ENCODE results near the gene ASS1.

The ASS1 gene

GRCh38 chr9:130499804-130500263 is 55.1 kb downstream of the ASS1 start:
- TF ChIP-seq TAF1 (IDR thresholded peaks at IDR 0.05; ENCODE audit: low read depth, low read length) (no peak), PAX5 (IDR thresholded peaks at IDR 0.05; ENCODE audit: insufficient read depth, low read length, severe bottlenecking) (no peak), POLR2AphosphoS5 (IDR thresholded peaks at IDR 0.05; ENCODE audit: low read depth, low read length) (no peak), SPI1 (IDR thresholded peaks at IDR 0.05; ENCODE audit: low read depth, low read length) (no peak), POLR2A (IDR thresholded peaks at IDR 0.05; ENCODE audit: low read depth, low read length) (no peak), POU2F2 (IDR thresholded peaks at IDR 0.05; ENCODE audit: low read depth, low read length) (no peak)
- FAIRE-seq (no peak), DNase-seq (ENCODE audit: insufficient read length, low spot score) (no peak)

GRCh38 chr9:130500340-130501180 is 55.8 kb downstream of the ASS1 start:
- FAIRE-seq: no peak
- no peak for DNase-seq (ENCODE audit: insufficient read length, low spot score)
- TF ChIP-seq TAF1 (IDR thresholded peaks at IDR 0.05; ENCODE audit: low read depth, low read length) (no peak), POLR2AphosphoS5 (IDR thresholded peaks at IDR 0.05; ENCODE audit: low read depth, low read length) (no peak), POLR2A (IDR thresholded peaks at IDR 0.05; ENCODE audit: low read depth, low read length) (no peak), POU2F2 (IDR thresholded peaks at IDR 0.05; ENCODE audit: low read depth, low read length) (no peak), PAX5 (IDR thresholded peaks at IDR 0.05; ENCODE audit: insufficient read depth, low read length, severe bottlenecking) (no peak), SPI1 (IDR thresholded peaks at IDR 0.05; ENCODE audit: low read depth, low read length) (no peak)

GRCh38 chr9:130501639-130502038 is 56.9 kb downstream of the ASS1 start:
- TF ChIP-seq TAF1 (IDR thresholded peaks at IDR 0.05; ENCODE audit: low read depth, low read length) (no peak), SPI1 (IDR thresholded peaks at IDR 0.05; ENCODE audit: low read depth, low read length) (no peak), POLR2A (IDR thresholded peaks at IDR 0.05; ENCODE audit: low read depth, low read length) (no peak), PAX5 (IDR thresholded peaks at IDR 0.05; ENCODE audit: insufficient read depth, low read length, severe bottlenecking) (no peak)
- FAIRE-seq (no peak), DNase-seq (ENCODE audit: insufficient read length, low spot score) (no peak)

GRCh38 chr9:130508218-130508617 is 63.5 kb downstream of the ASS1 start:
- DNase-seq (ENCODE audit: insufficient read length, low spot score): no peak
- no peak for FAIRE-seq
- TF ChIP-seq TAF1 (IDR thresholded peaks at IDR 0.05; ENCODE audit: low read depth, low read length) (no peak), PAX5 (IDR thresholded peaks at IDR 0.05; ENCODE audit: insufficient read depth, low read length, severe bottlenecking) (no peak)

GRCh38 chr9:130512199-130512598 is 67.4 kb downstream of the ASS1 start:
- FAIRE-seq (no peak), DNase-seq (ENCODE audit: insufficient read length, low spot score) (no peak)
- no peak for TF ChIP-seq POU2F2 (IDR thresholded peaks at IDR 0.05; ENCODE audit: low read depth, low read length)
- TF ChIP-seq PAX5 (IDR thresholded peaks at IDR 0.05; ENCODE audit: insufficient read depth, low read length, severe bottlenecking): no peak
- no peak for TF ChIP-seq POLR2A (IDR thresholded peaks at IDR 0.05; ENCODE audit: low read depth, low read length)
- TF ChIP-seq SPI1 (IDR thresholded peaks at IDR 0.05; ENCODE audit: low read depth, low read length): no peak
- no peak for TF ChIP-seq TAF1 (IDR thresholded peaks at IDR 0.05; ENCODE audit: low read depth, low read length)
- no peak for TF ChIP-seq POLR2AphosphoS5 (IDR thresholded peaks at IDR 0.05; ENCODE audit: low read depth, low read length)

GRCh38 chr9:130513078-130513477 is 68.3 kb downstream of the ASS1 start:
- DNase-seq (ENCODE audit: insufficient read length, low spot score) (no peak), FAIRE-seq (no peak)
- no peak for TF ChIP-seq POU2F2 (IDR thresholded peaks at IDR 0.05; ENCODE audit: low read depth, low read length)
- TF ChIP-seq TAF1 (IDR thresholded peaks at IDR 0.05; ENCODE audit: low read depth, low read length): no peak
- TF ChIP-seq POLR2A (IDR thresholded peaks at IDR 0.05; ENCODE audit: low read depth, low read length): no peak

- FAIRE-seq (no peak), DNase-seq (ENCODE audit: insufficient read length, low spot score) (no peak)
- TF ChIP-seq SPI1 (IDR thresholded peaks at IDR 0.05; ENCODE audit: low read depth, low read length): no peak
- TF ChIP-seq POLR2A (IDR thresholded peaks at IDR 0.05; ENCODE audit: low read depth, low read length): no peak
- no peak for TF ChIP-seq POU2F2 (IDR thresholded peaks at IDR 0.05; ENCODE audit: low read depth, low read length)
- TF ChIP-seq POLR2AphosphoS5 (IDR thresholded peaks at IDR 0.05; ENCODE audit: low read depth, low read length): no peak
- TF ChIP-seq TAF1 (IDR thresholded peaks at IDR 0.05; ENCODE audit: low read depth, low read length): no peak
- no peak for TF ChIP-seq PAX5 (IDR thresholded peaks at IDR 0.05; ENCODE audit: insufficient read depth, low read length, severe bottlenecking)
Observed at GRCh38 chr9:130518233-130518632, 73.5 kb downstream of the ASS1 start.

GRCh38 chr9:130518943-130519799 is 74.4 kb downstream of the ASS1 start:
- DNase-seq (ENCODE audit: insufficient read length, low spot score) (no peak), FAIRE-seq (no peak)
- TF ChIP-seq POU2F2 (IDR thresholded peaks at IDR 0.05; ENCODE audit: low read depth, low read length): no peak
- no peak for TF ChIP-seq POLR2AphosphoS5 (IDR thresholded peaks at IDR 0.05; ENCODE audit: low read depth, low read length)
- no peak for TF ChIP-seq SPI1 (IDR thresholded peaks at IDR 0.05; ENCODE audit: low read depth, low read length)

- TF ChIP-seq TAF1 (IDR thresholded peaks at IDR 0.05; ENCODE audit: low read depth, low read length) (no peak), POLR2AphosphoS5 (IDR thresholded peaks at IDR 0.05; ENCODE audit: low read depth, low read length) (no peak), SPI1 (IDR thresholded peaks at IDR 0.05; ENCODE audit: low read depth, low read length) (no peak), PAX5 (IDR thresholded peaks at IDR 0.05; ENCODE audit: insufficient read depth, low read length, severe bottlenecking) (no peak), POU2F2 (IDR thresholded peaks at IDR 0.05; ENCODE audit: low read depth, low read length) (no peak), POLR2A (IDR thresholded peaks at IDR 0.05; ENCODE audit: low read depth, low read length) (no peak)
- FAIRE-seq (no peak), DNase-seq (ENCODE audit: insufficient read length, low spot score) (no peak)
Observed at GRCh38 chr9:130519927-130520326, 75.2 kb downstream of the ASS1 start.
